Smooth muscle cell (in vitro differentiated cells): ENCODE results near the gene PEX14. TPM values are rescaled to one million over a fixed set of nuclear protein-coding genes. Genes with fewer than 3 reads are reported as not detected.

Experiments
- DNase-seq: peaks from one replicate; lab custom pipeline; 2025; ENCODE audit not compliant: unreplicated experiment; lab: John Stamatoyannopoulos, UW
- H2AFZ ChIP-seq: fragments of 200-600 bp; sonication (generic); 2 replicates; pipeline ENCODE4 v1.6.0; 2016; ENCODE audit warnings: antibody characterized with exemption, low read depth, mild to moderate bottlenecking
- H3F3A ChIP-seq: fragments of 200-600 bp; sonication (generic); 2 replicates; pipeline ENCODE4 v1.6.0; 2017; ENCODE audit warnings: antibody characterized with exemption, low read depth
- H3K27ac ChIP-seq: fragments of 200-600 bp; sonication (generic); 2 replicates; pipeline ENCODE4 v1.5.1; 2016; ENCODE audit warnings: low read depth, mild to moderate bottlenecking
- H3K27me3 ChIP-seq: fragments of 200-600 bp; sonication (generic); 2 replicates; pipeline ENCODE4 v1.6.1; 2016; ENCODE audit warnings: low read depth, mild to moderate bottlenecking
- H3K36me3 ChIP-seq: fragments of 200-600 bp; sonication (generic); 2 replicates; pipeline ENCODE4 v1.5.1; 2016; ENCODE audit warnings: low read depth
- H3K4me1 ChIP-seq: fragments of 200-600 bp; sonication (generic); 2 replicates; pipeline ENCODE4 v1.5.1; 2016; ENCODE audit warnings: low read depth
- H3K4me2 ChIP-seq: fragments of 200-600 bp; sonication (generic); 2 replicates; pipeline ENCODE4 v1.6.0; 2016; ENCODE audit warnings: mild to moderate bottlenecking
- H3K4me3 ChIP-seq: fragments of 200-600 bp; sonication (generic); 2 replicates; pipeline ENCODE4 v1.5.1; 2016; ENCODE audit warnings: mild to moderate bottlenecking
- H3K79me2 ChIP-seq: fragments of 200-600 bp; sonication (generic); 2 replicates; pipeline ENCODE4 v1.6.0; 2016; ENCODE audit warnings: low read depth, mild to moderate bottlenecking
- H3K9ac ChIP-seq: fragments of 200-600 bp; sonication (generic); 2 replicates; pipeline ENCODE4 v1.6.0; 2016; ENCODE audit warnings: low read depth
- H3K9me3 ChIP-seq: fragments of 200-600 bp; sonication (generic); replicated peaks from 2 replicates; pipeline ENCODE4 v1.5.1; 2016; ENCODE audit warnings: low read depth
- H4K20me1 ChIP-seq: fragments of 200-600 bp; sonication (generic); 2 replicates; pipeline ENCODE4 v1.6.0; 2016; ENCODE audit warnings: low read depth
- CTCF ChIP-seq: fragments of 200-600 bp; sonication (generic); IDR thresholded peaks from 2 replicates; pipeline ENCODE4 v1.5.1; 2017; ENCODE audit warnings: borderline replicate concordance, mild to moderate bottlenecking, antibody characterized with exemption; ENCODE audit not compliant: insufficient read depth, poor library complexity, severe bottlenecking
- WGBS: methylation state at CpG from one replicate; pipeline ENCODE4 v1.1.7; 2016; ENCODE audit warnings: low lambda C conversion rate; 5-methylcytosine and 5-hydroxymethylcytosine counted together
- polyA plus RNA-seq: library from polyadenylated mRNA; unstranded; fragments of >200 nt; fragmentation: Nextera tagmentation; extraction: Ambion mirVana; gene quantifications from 2 replicates; pipeline ENCODE4 v1.2.1, GENCODE V29; 2016
- total RNA-seq: library from RNA; depleted of rRNA; stranded (reverse); fragments of >200 nt; gene quantifications from 2 replicates; pipeline ENCODE4 v1.2.3, GENCODE V29; 2014

PEX14 gene
- total and polyA plus RNA-seq, 2 experiments from 2014 or later = 14.2 to 15.2 TPM

- H2AFZ ChIP-seq = no peak overlapping the region
Observed at GRCh38 chr1:10639011-10639774, 164.4 kb downstream of the PEX14 start.

GRCh38 chr1:10639775-10640578 is 165.2 kb downstream of the PEX14 start:
- H3F3A ChIP-seq = no peaks in the 10 kb centered on the region
- H2AFZ ChIP-seq = no peak overlapping the region
- H3K36me3 ChIP-seq = no peaks in the 10 kb centered on the region
- no peak overlapping the region for H3K27ac ChIP-seq
- 93% methylated on average over 45 of the region's 45 CpGs for WGBS
- no peaks in the 10 kb centered on the region for H3K9me3 ChIP-seq
- no peak for DNase-seq
- H3K4me2 ChIP-seq = no peak overlapping the region
- no peak overlapping the region for H3K9ac ChIP-seq
- no peak for TF ChIP-seq CTCF
- H3K4me3 ChIP-seq = no peak overlapping the region
- H3K79me2 ChIP-seq = no peaks in the 10 kb centered on the region
- no peaks in the 10 kb centered on the region for H4K20me1 ChIP-seq
- peaks cover 6% of the 10 kb centered on the region for H3K4me1 ChIP-seq
- peaks cover 18% of the 10 kb centered on the region for H3K27me3 ChIP-seq

More at GRCh38 chr1:10639011-10639774, 164.4 kb downstream of the PEX14 start:
- Histone ChIP-seq H4K20me1 (no peaks in the 10 kb centered on the region), H3K9me3 (no peaks in the 10 kb centered on the region), H3K4me1 (peaks cover 6% of the 10 kb centered on the region), H3K9ac (no peak overlapping the region), H3F3A (no peaks in the 10 kb centered on the region), H3K27ac (no peak overlapping the region), H3K4me2 (peak overlapping the region; percentile 57), H3K79me2 (no peaks in the 10 kb centered on the region), H3K27me3 (peaks cover 18% of the 10 kb centered on the region), H3K4me3 (no peak overlapping the region), H3K36me3 (no peaks in the 10 kb centered on the region)
- no peak for TF ChIP-seq CTCF
- DNase-seq = no peak
- 21% methylated on average over 78 of the region's 108 CpGs for WGBS

- Histone ChIP-seq H3K27me3 (peaks cover 18% of the 10 kb centered on the region), H3K79me2 (no peaks in the 10 kb centered on the region), H2AFZ (no peak overlapping the region), H3K27ac (no peak overlapping the region), H3F3A (no peaks in the 10 kb centered on the region), H3K9me3 (no peaks in the 10 kb centered on the region), H3K4me2 (no peak overlapping the region), H3K9ac (no peak overlapping the region), H3K4me1 (peaks cover 6% of the 10 kb centered on the region), H3K36me3 (no peaks in the 10 kb centered on the region), H4K20me1 (no peaks in the 10 kb centered on the region), H3K4me3 (no peak overlapping the region)
- no peak for TF ChIP-seq CTCF
- no peak for DNase-seq
- 92% methylated on average over 16 of the region's 16 CpGs for WGBS
Observed at GRCh38 chr1:10640843-10641553, 166.2 kb downstream of the PEX14 start.
